ENCODE measurements around the gene GRIFIN.

DNA sequence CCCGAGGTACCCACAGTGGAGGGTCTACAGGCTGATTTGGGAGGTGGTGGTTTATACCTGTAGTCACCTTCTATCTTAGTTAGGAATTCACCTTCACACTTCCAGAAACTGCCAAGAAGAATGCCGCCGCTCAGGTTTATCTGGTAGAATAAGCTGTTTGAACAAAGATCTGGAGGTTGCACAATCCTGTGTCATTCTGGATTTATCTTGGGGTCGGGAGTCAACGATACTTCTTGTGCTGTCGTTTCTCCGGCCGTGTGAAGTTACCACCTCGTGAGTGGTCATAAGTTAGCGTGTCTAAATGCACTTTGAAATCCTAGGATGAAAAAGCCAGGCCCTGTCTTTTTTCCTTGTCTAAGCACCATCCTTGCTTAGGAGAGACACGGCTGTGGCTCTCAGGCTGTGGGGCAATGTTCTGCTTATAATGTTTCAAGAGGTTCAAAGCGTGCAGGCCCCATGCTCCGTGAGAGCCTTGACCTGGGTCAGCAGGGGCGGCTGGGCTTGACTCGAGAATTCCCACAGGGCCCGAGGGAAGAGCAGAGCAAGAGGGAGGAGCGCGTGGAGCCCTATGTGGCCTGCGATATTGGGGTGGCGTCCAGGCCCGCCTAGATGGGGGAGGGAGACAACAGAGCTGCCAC is 35.5 kb downstream of the GRIFIN start:
- TF ChIP-seq, protein P1, sequence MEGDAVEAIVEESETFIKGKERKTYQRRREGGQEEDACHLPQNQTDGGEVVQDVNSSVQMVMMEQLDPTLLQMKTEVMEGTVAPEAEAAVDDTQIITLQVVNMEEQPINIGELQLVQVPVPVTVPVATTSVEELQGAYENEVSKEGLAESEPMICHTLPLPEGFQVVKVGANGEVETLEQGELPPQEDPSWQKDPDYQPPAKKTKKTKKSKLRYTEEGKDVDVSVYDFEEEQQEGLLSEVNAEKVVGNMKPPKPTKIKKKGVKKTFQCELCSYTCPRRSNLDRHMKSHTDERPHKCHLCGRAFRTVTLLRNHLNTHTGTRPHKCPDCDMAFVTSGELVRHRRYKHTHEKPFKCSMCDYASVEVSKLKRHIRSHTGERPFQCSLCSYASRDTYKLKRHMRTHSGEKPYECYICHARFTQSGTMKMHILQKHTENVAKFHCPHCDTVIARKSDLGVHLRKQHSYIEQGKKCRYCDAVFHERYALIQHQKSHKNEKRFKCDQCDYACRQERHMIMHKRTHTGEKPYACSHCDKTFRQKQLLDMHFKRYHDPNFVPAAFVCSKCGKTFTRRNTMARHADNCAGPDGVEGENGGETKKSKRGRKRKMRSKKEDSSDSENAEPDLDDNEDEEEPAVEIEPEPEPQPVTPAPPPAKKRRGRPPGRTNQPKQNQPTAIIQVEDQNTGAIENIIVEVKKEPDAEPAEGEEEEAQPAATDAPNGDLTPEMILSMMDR (conservative IDR thresholded peaks at IDR 0.05; ENCODE audit: low read length), result no peak
- TF ChIP-seq EZH2phosphoT487 (IDR thresholded peaks at IDR 0.05; ENCODE audit: borderline replicate concordance), result no peak
